ENCODE results near the gene COBL.

GRCh38 chr7:51262796-51263531 lies 53.6 kb downstream of the COBL start:
- TF ChIP-seq POLR2AphosphoS5 (IDR thresholded peaks at IDR 0.05; ENCODE audit: low read depth, low read length) = no peak
- no peak for TF ChIP-seq TAF1 (IDR thresholded peaks at IDR 0.05; ENCODE audit: borderline replicate concordance, insufficient read depth, low read length)
- TF ChIP-seq, protein P1, sequence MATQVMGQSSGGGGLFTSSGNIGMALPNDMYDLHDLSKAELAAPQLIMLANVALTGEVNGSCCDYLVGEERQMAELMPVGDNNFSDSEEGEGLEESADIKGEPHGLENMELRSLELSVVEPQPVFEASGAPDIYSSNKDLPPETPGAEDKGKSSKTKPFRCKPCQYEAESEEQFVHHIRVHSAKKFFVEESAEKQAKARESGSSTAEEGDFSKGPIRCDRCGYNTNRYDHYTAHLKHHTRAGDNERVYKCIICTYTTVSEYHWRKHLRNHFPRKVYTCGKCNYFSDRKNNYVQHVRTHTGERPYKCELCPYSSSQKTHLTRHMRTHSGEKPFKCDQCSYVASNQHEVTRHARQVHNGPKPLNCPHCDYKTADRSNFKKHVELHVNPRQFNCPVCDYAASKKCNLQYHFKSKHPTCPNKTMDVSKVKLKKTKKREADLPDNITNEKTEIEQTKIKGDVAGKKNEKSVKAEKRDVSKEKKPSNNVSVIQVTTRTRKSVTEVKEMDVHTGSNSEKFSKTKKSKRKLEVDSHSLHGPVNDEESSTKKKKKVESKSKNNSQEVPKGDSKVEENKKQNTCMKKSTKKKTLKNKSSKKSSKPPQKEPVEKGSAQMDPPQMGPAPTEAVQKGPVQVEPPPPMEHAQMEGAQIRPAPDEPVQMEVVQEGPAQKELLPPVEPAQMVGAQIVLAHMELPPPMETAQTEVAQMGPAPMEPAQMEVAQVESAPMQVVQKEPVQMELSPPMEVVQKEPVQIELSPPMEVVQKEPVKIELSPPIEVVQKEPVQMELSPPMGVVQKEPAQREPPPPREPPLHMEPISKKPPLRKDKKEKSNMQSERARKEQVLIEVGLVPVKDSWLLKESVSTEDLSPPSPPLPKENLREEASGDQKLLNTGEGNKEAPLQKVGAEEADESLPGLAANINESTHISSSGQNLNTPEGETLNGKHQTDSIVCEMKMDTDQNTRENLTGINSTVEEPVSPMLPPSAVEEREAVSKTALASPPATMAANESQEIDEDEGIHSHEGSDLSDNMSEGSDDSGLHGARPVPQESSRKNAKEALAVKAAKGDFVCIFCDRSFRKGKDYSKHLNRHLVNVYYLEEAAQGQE (IDR thresholded peaks at IDR 0.05; ENCODE audit: insufficient read depth in 1 of 2, low read depth in 2 of 2, low read length in 2 of 2) = no peak
- no peak for TF ChIP-seq SIN3A (IDR thresholded peaks at IDR 0.05; ENCODE audit: borderline replicate concordance, insufficient read depth, low read length)
- no peak for TF ChIP-seq FOXP2 (optimal IDR thresholded peaks at IDR 0.05; ENCODE audit: borderline replicate concordance, extremely low read depth, extremely low read length, insufficient read depth)

Data from PFSK-1 (cell line).